ENCODE results near the gene SH3GL1. TPM values are rescaled to one million over a fixed set of nuclear protein-coding genes. Genes with fewer than 3 reads are reported as not detected.

Gene SH3GL1
- total and polyA plus RNA-seq, 2 experiments from 2014 or later, result 81.7 to 114 TPM

DNA sequence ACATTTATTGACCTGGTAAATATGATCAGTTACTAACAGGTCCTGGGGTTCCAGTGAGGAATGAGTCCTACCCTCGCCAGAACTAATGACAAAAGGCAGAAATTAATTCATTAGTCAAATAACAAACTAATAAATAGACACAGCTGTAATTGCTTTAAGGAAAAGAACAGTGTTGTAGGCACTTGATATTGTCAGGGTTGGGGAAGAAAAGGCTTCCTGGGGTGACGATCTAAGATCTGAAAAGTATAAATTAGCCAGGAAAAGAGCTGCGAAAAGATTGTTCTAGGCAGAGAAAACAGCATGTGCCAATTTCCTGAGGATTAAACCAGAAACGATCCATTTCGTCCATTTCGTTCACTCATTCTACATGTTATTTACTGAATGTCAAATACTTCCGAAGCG lies 1.4 kb upstream of the SH3GL1 start:
- Histone ChIP-seq H3K4me1 (ENCODE audit: insufficient read depth) (peaks cover 10% of the 10 kb centered on the region), H3K9me3 (ENCODE audit: low read depth) (no peaks in the 10 kb centered on the region), H3K4me2 (peak overlapping the region; percentile 74), H3K27ac (peak overlapping the region; percentile 89), H3K4me3 (peak overlapping the region; percentile 9), H4K20me1 (ENCODE audit: insufficient read depth, poor library complexity, severe bottlenecking) (peaks cover 22% of the 10 kb centered on the region), H3K36me3 (replicated peaks; ENCODE audit: insufficient read depth, low read depth) (no peaks in the 10 kb centered on the region), H2AFZ (peak overlapping the region; percentile 19), H3K9me2 (replicated peaks; ENCODE audit: insufficient read depth) (no peaks in the 10 kb centered on the region), H3K79me2 (peaks cover 78% of the 10 kb centered on the region), H3K27me3 (no peaks in the 10 kb centered on the region)
- WGBS (ENCODE audit: low lambda C conversion rate, missing lambda C conversion rate), result 15% methylated on average over 8 of the region's 8 CpGs
- no peak for TF ChIP-seq EZH2phosphoT487 (IDR thresholded peaks at IDR 0.05; ENCODE audit: low read depth, severe bottlenecking, unreplicated experiment)
- TF ChIP-seq, protein P1, sequence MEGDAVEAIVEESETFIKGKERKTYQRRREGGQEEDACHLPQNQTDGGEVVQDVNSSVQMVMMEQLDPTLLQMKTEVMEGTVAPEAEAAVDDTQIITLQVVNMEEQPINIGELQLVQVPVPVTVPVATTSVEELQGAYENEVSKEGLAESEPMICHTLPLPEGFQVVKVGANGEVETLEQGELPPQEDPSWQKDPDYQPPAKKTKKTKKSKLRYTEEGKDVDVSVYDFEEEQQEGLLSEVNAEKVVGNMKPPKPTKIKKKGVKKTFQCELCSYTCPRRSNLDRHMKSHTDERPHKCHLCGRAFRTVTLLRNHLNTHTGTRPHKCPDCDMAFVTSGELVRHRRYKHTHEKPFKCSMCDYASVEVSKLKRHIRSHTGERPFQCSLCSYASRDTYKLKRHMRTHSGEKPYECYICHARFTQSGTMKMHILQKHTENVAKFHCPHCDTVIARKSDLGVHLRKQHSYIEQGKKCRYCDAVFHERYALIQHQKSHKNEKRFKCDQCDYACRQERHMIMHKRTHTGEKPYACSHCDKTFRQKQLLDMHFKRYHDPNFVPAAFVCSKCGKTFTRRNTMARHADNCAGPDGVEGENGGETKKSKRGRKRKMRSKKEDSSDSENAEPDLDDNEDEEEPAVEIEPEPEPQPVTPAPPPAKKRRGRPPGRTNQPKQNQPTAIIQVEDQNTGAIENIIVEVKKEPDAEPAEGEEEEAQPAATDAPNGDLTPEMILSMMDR (IDR thresholded peaks at IDR 0.05; ENCODE audit: poor library complexity), result no peak
- no peak for TF ChIP-seq EZH2 (IDR thresholded peaks at IDR 0.05; ENCODE audit: borderline replicate concordance)
- DNase-seq (ENCODE audit: low spot score), result no peak

DNA sequence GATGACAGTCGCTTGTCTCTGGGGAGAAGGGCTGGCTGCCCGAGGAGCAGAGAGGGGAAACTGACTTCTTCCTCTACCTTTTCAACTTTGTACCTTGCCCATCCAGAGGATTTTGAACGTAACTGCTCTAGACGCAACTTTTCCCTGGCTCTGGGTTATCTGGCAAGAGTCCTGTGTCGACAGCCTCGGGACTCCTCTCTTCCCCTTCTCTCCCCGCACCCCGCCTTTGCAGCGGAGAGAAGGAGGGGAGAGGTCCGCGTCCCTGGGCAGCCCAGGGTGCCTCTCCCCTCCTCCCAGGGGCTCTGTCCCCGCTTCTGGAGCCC lies 574 bp downstream of the SH3GL1 start:
- Histone ChIP-seq H2AFZ (peak overlapping the region; percentile 35), H3K27me3 (no peaks in the 10 kb centered on the region), H3K27ac (peak overlapping the region; percentile 99), H3K4me2 (peak overlapping the region; percentile 98), H3K4me3 (peak overlapping the region; percentile 94), H3K9me3 (ENCODE audit: low read depth) (no peaks in the 10 kb centered on the region), H3K9me2 (replicated peaks; ENCODE audit: insufficient read depth) (no peaks in the 10 kb centered on the region), H3K79me2 (peaks cover 79% of the 10 kb centered on the region), H4K20me1 (ENCODE audit: insufficient read depth, poor library complexity, severe bottlenecking) (peaks cover 39% of the 10 kb centered on the region), H3K36me3 (replicated peaks; ENCODE audit: insufficient read depth, low read depth) (no peaks in the 10 kb centered on the region), H3K4me1 (ENCODE audit: insufficient read depth) (peaks cover 13% of the 10 kb centered on the region)
- DNase-seq (ENCODE audit: low spot score), result peak; percentile 67
- TF ChIP-seq, protein P1 (IDR thresholded peaks at IDR 0.05; ENCODE audit: poor library complexity), result no peak
- TF ChIP-seq EZH2phosphoT487 (IDR thresholded peaks at IDR 0.05; ENCODE audit: low read depth, severe bottlenecking, unreplicated experiment) (no peak), EZH2 (IDR thresholded peaks at IDR 0.05; ENCODE audit: borderline replicate concordance) (no peak)
- WGBS (ENCODE audit: low lambda C conversion rate, missing lambda C conversion rate), result 0% methylated on average over 10 of the region's 12 CpGs

DNA sequence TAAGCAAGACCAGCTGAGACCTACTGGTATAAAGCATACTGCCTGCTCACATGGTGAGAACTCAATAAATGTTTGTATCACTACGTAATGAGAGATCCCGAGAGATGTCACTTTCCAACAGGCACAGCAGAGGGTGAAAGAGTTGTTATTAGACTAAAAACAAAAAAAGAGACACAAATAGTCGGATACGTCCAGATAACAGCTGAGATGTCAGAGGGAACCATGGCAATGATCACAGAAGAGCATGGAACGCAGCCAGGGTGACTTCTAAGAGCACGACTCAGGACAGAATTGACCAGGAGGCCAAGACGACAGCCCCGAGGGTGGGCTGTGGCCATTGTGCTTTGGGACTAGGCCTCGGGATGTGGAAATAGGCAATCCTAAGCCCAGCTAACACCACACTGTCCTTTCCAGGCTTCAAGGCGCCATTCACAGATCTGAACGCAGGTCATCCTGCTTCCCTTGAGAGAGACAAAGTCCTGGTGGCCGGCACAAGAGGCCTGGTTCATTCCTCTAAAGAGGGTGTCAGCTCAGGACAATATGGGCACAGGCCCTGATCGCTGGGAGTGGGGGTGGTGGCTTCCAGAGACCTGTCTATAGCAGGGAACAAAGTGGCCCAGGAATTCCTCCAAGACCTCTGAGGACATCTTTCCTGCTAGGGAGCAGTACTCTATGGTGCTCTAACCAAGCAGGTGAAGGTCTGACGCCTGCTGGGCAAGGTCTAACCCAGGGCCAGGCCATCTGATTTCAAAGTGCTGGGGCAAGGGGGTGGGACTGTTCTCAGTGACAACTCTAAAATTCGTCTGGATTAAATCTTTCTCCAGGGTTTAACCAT lies 3.2 kb downstream of the SH3GL1 start:
- Histone ChIP-seq H3K27me3 (no peaks in the 10 kb centered on the region), H2AFZ (no peak overlapping the region), H3K9me2 (replicated peaks; ENCODE audit: insufficient read depth) (no peaks in the 10 kb centered on the region), H3K9me3 (ENCODE audit: low read depth) (no peaks in the 10 kb centered on the region), H3K4me2 (peak overlapping the region; percentile 98), H4K20me1 (ENCODE audit: insufficient read depth, poor library complexity, severe bottlenecking) (peaks cover 59% of the 10 kb centered on the region), H3K36me3 (replicated peaks; ENCODE audit: insufficient read depth, low read depth) (no peaks in the 10 kb centered on the region), H3K4me1 (ENCODE audit: insufficient read depth) (peaks cover 37% of the 10 kb centered on the region), H3K4me3 (no peak overlapping the region), H3K79me2 (peaks cover 84% of the 10 kb centered on the region), H3K27ac (no peak overlapping the region)
- no peak for TF ChIP-seq EZH2 (IDR thresholded peaks at IDR 0.05; ENCODE audit: borderline replicate concordance)
- TF ChIP-seq, protein P1 (IDR thresholded peaks at IDR 0.05; ENCODE audit: poor library complexity), result no peak
- TF ChIP-seq EZH2phosphoT487 (IDR thresholded peaks at IDR 0.05; ENCODE audit: low read depth, severe bottlenecking, unreplicated experiment), result no peak
- WGBS (ENCODE audit: low lambda C conversion rate, missing lambda C conversion rate), result 91% methylated on average over 15 of the region's 15 CpGs
- DNase-seq (ENCODE audit: low spot score), result no peak

Data from hepatocyte (in vitro differentiated cells).